Measurements from ENCODE around the gene EED. TPM values are rescaled to one million over a fixed set of nuclear protein-coding genes. Genes with fewer than 3 reads are reported as not detected.
"Not testable (repeated sequence)": the region's sequence is repeated elsewhere in the genome, so short reads cannot be mapped to it uniquely, and the experiment has no call there.

EED gene
- total and polyA plus RNA-seq, 12 donors, result 8.0 to 17.3 (median 9.6) TPM

DNA sequence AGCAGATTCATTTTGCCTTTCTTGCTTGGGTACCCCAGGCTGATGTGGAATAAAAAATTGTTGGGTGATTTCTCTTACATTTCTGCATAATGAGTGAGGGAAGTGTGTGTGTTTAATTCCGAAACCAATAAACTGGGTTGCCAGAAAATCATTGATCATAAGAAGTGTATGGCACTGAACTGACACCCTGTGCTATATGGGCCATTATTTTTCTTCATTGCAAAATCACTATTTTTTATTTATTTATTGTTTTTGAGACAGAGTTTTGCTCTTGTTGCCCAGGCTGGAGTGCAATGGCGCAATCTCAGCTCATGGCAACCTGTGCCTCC is 42.9 kb downstream of the EED start:
- 96 to 97% methylated on average over 2 of the region's 2 CpGs for WGBS, 2 donors
- ATAC-seq (no peak), DNase-seq (no peak)
- H3K4me3 ChIP-seq, result no peak overlapping the region
- intact Hi-C loops (cut with DNase I), result loop anchor here in 3 of 10 donors (5.0 to 10.0 kb wide), 3 partner anchors 345 to 433 kb away; partner anchors contain the start of gene CCDC83 (in 2 of the 3)
- peaks cover 0 to 4% (median 0%) of the 10 kb centered on the region in 9 donors for H3K4me1 ChIP-seq
- TF ChIP-seq, protein P1, sequence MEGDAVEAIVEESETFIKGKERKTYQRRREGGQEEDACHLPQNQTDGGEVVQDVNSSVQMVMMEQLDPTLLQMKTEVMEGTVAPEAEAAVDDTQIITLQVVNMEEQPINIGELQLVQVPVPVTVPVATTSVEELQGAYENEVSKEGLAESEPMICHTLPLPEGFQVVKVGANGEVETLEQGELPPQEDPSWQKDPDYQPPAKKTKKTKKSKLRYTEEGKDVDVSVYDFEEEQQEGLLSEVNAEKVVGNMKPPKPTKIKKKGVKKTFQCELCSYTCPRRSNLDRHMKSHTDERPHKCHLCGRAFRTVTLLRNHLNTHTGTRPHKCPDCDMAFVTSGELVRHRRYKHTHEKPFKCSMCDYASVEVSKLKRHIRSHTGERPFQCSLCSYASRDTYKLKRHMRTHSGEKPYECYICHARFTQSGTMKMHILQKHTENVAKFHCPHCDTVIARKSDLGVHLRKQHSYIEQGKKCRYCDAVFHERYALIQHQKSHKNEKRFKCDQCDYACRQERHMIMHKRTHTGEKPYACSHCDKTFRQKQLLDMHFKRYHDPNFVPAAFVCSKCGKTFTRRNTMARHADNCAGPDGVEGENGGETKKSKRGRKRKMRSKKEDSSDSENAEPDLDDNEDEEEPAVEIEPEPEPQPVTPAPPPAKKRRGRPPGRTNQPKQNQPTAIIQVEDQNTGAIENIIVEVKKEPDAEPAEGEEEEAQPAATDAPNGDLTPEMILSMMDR (IDR thresholded peaks at IDR 0.05), result no peak
- H3K9me3 ChIP-seq, result no peaks in the 10 kb centered on the region
- peaks cover 0 to 18% (median 0%) of the 10 kb centered on the region in 9 donors for H3K36me3 ChIP-seq
- no peaks in the 10 kb centered on the region for H3K27me3 ChIP-seq
- no peak overlapping the region for H3K27ac ChIP-seq

DNA sequence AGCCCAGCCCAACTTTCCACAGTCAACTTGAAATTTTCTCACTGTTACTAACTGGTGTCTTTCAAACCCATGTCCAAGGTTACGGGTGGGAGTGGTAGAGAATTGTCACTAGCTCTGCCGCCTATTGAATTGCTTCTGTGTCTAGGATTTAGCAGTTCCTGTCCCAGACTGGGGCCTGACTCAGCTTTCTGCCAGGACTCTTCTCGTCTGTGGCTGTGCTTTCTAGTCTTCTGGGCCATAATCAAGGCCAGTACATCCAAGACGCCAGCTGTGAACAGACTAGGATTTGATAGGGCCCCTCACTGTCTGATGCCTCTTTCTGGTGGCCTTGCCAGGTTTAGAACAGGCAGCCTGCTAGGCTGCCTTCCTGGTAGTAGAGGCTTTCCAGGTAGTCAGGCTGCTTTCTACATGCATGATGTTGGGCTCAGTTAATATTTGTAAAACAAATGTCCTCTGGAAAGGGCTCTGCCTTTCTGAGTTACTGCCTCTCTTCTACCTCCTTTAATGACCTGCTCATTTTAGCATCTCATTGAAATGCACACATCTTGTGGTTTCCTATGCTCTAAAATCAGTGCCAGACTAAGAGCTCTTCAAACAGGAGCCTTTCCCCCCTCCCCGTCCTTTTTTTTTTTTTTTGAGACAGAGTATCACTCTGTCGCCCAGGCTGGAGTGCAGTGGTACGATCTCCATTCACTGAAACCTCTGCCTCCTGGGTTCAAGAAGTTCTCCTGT is 44.4 kb downstream of the EED start:
- no peak overlapping the region for H3K4me3 ChIP-seq
- intact Hi-C loops (cut with DNase I), result loop anchor here in 3 of 10 donors (5.0 to 10.0 kb wide), 3 partner anchors 347 to 434 kb away; partner anchors contain the start of gene CCDC83 (in 2 of the 3)
- peak in 6 of 8 donors; percentile 33 to 53 (median 44) for ATAC-seq
- WGBS, 2 donors, result 73 to 77% methylated on average over 7 of the region's 7 CpGs
- H3K9me3 ChIP-seq, result no peaks in the 10 kb centered on the region
- peaks cover 0 to 4% (median 0%) of the 10 kb centered on the region in 9 donors for H3K4me1 ChIP-seq
- no peaks in the 10 kb centered on the region for H3K27me3 ChIP-seq
- peaks cover 0 to 12% (median 0%) of the 10 kb centered on the region in 9 donors for H3K36me3 ChIP-seq
- no peak overlapping the region for H3K27ac ChIP-seq
- TF ChIP-seq, protein P1 (IDR thresholded peaks at IDR 0.05), result no peak
- no peak for DNase-seq

DNA sequence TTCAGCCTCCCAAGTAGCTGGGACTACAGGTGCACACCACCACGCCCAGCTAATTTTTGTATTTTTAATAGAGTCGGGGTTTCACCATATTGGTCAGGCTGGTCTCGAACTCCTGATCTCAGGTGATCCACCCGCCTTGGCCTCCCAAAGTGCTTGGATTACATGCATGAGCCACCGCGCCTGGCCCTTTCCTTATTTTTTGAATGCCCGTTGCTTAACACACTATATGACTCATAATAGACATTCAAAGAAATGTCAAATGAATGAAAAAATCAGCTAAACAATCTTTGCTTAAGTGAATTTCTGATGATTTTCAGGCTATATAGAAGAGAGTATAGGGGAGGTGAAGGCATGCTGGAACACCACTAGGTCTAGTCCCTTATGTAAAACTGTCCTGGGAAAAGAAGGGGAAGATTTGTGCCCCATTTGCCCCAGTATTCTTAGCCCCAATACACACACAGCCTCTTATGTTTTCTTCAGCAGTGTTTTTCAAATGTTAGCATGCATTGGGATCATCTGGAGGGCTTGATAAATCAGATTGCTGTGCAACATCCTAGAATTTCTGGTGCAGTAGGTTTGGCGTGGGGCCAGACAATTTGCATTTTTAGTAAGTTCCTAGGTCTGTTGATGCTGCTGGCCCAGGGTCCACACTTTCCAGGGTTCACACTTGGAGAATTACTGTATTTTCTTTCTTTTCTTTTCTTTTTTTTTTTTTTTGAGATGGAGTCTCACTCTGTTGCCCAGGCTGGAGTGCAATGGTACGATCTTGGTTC is 45.1 kb downstream of the EED start:
- not testable (repeated sequence) for H3K27me3 ChIP-seq, H3K4me3 ChIP-seq, H3K9me3 ChIP-seq, H3K27ac ChIP-seq, H3K4me1 ChIP-seq, DNase-seq, ATAC-seq, H3K36me3 ChIP-seq
- intact Hi-C loops (cut with DNase I), result loop anchor here in 9 of 10 donors (5.0 to 10.0 kb wide), 5 partner anchors 345 to 435 kb away; partner anchors contain the start of gene CCDC83 (in 5 of the 9)
- WGBS, 2 donors, result 89 to 97% methylated on average over 9 of the region's 9 CpGs

DNA sequence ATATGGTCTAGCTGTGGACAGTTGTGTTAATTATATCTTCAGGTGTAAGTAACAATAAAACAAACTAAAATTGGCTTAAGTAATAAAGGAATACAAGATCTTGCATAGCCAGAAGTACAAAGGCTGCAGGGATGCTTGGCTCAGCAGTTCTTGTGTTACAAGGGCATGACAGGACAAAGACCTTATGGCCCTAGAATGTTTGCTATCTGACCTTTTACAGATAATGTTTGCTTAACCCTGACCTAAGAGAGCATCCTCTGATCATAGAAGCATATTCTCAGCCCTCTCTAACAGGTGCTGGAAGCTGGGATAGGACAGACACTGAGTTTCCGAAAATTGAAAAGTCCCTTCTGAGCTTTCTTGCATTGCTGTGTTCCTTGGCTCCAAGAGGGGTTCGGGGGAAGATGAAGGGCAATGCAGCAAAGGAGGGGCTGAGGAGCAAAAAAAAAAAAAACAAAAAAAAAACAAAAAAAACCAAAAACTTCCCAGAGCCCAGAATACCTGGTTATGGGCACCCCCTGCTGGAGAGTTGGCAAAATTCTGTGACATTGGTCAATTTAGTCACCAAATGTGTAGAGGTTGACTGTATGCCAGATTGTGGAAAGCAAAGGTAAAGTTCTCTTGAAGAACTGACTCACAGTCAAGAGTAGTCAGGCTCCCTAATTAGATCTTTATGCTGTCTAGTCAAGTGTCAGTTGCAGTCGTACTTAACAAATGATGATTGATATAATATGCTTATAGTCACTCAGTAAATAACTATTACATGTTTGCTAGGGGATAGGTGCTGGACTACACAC is 47.1 kb downstream of the EED start:
- H3K9me3 ChIP-seq, result no peaks in the 10 kb centered on the region
- peak in 3 of 8 donors; percentile 20 to 39 (median 29) for ATAC-seq
- H3K4me3 ChIP-seq, result no peak overlapping the region
- H3K36me3 ChIP-seq, result no peaks in the 10 kb centered on the region
- TF ChIP-seq, protein P1 (IDR thresholded peaks at IDR 0.05), result peak; percentile 27 to 72 (median 64)
- peak in 1 of 2 donors; percentile 31 for DNase-seq
- no peak overlapping the region for H3K27ac ChIP-seq
- peaks cover 0 to 4% (median 0%) of the 10 kb centered on the region in 9 donors for H3K4me1 ChIP-seq
- 50 to 55% methylated on average over 3 of the region's 3 CpGs for WGBS, 2 donors
- intact Hi-C loops (cut with DNase I), result loop anchor here in 8 of 10 donors (5.0 to 10.0 kb wide), 5 partner anchors 347 to 437 kb away; partner anchors contain the start of gene CCDC83 (in 3 of the 8)
- no peaks in the 10 kb centered on the region for H3K27me3 ChIP-seq

Measured in heart right ventricle (tissue), 16 donors.